LNCAP (cell line): Measurements from ENCODE around the gene TENM3.

Experiments
- CTCF ChIP-seq: fragments of 450-650 bp; IDR thresholded peaks from 2 replicates; pipeline ENCODE4 v1.5.1; 2017; ENCODE audit warnings: mild to moderate bottlenecking

TENM3 gene

GRCh38 chr4:182600093-182600492 is 356.9 kb downstream of the TENM3 start:
- TF ChIP-seq CTCF, result no peak

GRCh38 chr4:182600856-182601255 is 357.7 kb downstream of the TENM3 start:
- no peak for TF ChIP-seq CTCF

- TF ChIP-seq CTCF, result no peak
Observed at GRCh38 chr4:182604161-182604622, 361.0 kb downstream of the TENM3 start.

GRCh38 chr4:182604953-182605352 is 361.8 kb downstream of the TENM3 start:
- TF ChIP-seq CTCF, result no peak

GRCh38 chr4:182608525-182608924 is 365.3 kb downstream of the TENM3 start:
- TF ChIP-seq CTCF, result no peak

GRCh38 chr4:182616476-182616875 is 373.3 kb downstream of the TENM3 start:
- no peak for TF ChIP-seq CTCF

- TF ChIP-seq CTCF, result no peak
Observed at GRCh38 chr4:182619660-182620059, 376.5 kb downstream of the TENM3 start.
